Measurements from ENCODE around the gene IGF2.

- no peak for TF ChIP-seq GATA2 (IDR thresholded peaks at IDR 0.05; ENCODE audit: low read depth, low read length)
- no peak for TF ChIP-seq GATA3 (IDR thresholded peaks at IDR 0.05; ENCODE audit: low read depth, low read length)
Observed at GRCh38 chr11:2103668-2104523, 35.3 kb downstream of the IGF2 start.
